IPS-20b (cell line): ENCODE measurements around the gene MTURN.

Experiments used
- H3K27ac ChIP-seq: one replicate; pipeline ENCODE4 v1.5.1; 2013; ENCODE audit warnings: low read length
- H3K27me3 ChIP-seq: 2 replicates; pipeline ENCODE4 v1.6.1; 2013; ENCODE audit warnings: mild to moderate bottlenecking, low read length, inconsistent platforms; ENCODE audit not compliant: insufficient read depth
- H3K36me3 ChIP-seq: 2 replicates; pipeline ENCODE4 v1.6.1; 2013; ENCODE audit warnings: low read depth, mild to moderate bottlenecking, inconsistent platforms, low read length, moderate library complexity; ENCODE audit not compliant: insufficient read depth
- H3K4me1 ChIP-seq: 2 replicates; pipeline ENCODE4 v1.6.1; 2013; ENCODE audit warnings: mild to moderate bottlenecking, control low read depth, inconsistent platforms, low read length, moderate library complexity; ENCODE audit not compliant: insufficient read depth
- H3K4me3 ChIP-seq: 2 replicates; pipeline ENCODE4 v1.5.1; 2013; ENCODE audit warnings: mild to moderate bottlenecking, low read length, inconsistent platforms
- H3K9ac ChIP-seq: 2 replicates; pipeline ENCODE4 v1.6.1; 2013; ENCODE audit warnings: low read depth, mild to moderate bottlenecking, inconsistent platforms, low read length, moderate library complexity
- H3K9me3 ChIP-seq: 2 replicates; pipeline ENCODE4 v1.6.1; 2013; ENCODE audit warnings: mild to moderate bottlenecking, low read depth, low read length, inconsistent platforms; ENCODE audit not compliant: insufficient read depth

The MTURN gene

GRCh38 chr7:30113144-30113543 is 21.6 kb upstream of the MTURN start:
- H3K27ac ChIP-seq: no peak overlapping the region
- peaks cover 6% of the 10 kb centered on the region; the same call in 1 of the 2 replicates for H3K9me3 ChIP-seq
- no peaks in the 10 kb centered on the region for H3K36me3 ChIP-seq

GRCh38 chr7:30114536-30115238 is 20.1 kb upstream of the MTURN start:
- Histone ChIP-seq H3K36me3 (no peaks in the 10 kb centered on the region), H3K27ac (no peak overlapping the region), H3K27me3 (no peaks in the 10 kb centered on the region), H3K9ac (no peak overlapping the region), H3K9me3 (peaks cover 6% of the 10 kb centered on the region; the same call in 1 of the 2 replicates), H3K4me1 (no peaks in the 10 kb centered on the region), H3K4me3 (no peak overlapping the region)

More at GRCh38 chr7:30113144-30113543, 21.6 kb upstream of the MTURN start:
- H3K9ac ChIP-seq: no peak overlapping the region
- H3K4me3 ChIP-seq: no peak overlapping the region
- H3K4me1 ChIP-seq: no peaks in the 10 kb centered on the region
- H3K27me3 ChIP-seq: no peaks in the 10 kb centered on the region

GRCh38 chr7:30115709-30116297 is 19.0 kb upstream of the MTURN start:
- Histone ChIP-seq H3K9ac (no peak overlapping the region), H3K9me3 (peaks cover 6% of the 10 kb centered on the region; the same call in 1 of the 2 replicates), H3K4me1 (no peaks in the 10 kb centered on the region), H3K27me3 (no peaks in the 10 kb centered on the region), H3K4me3 (no peak overlapping the region), H3K36me3 (no peaks in the 10 kb centered on the region), H3K27ac (no peak overlapping the region)

- no peaks in the 10 kb centered on the region for H3K36me3 ChIP-seq
- no peaks in the 10 kb centered on the region for H3K27me3 ChIP-seq
- no peak overlapping the region for H3K27ac ChIP-seq
- no peak overlapping the region for H3K9ac ChIP-seq
- H3K4me1 ChIP-seq: no peaks in the 10 kb centered on the region
- H3K4me3 ChIP-seq: no peak overlapping the region
- H3K9me3 ChIP-seq: peaks cover 6% of the 10 kb centered on the region; the same call in 1 of the 2 replicates
These were observed 18.0 kb upstream of the MTURN start for GRCh38 chr7:30116771-30117170.

- H3K9ac ChIP-seq: no peak overlapping the region
- H3K36me3 ChIP-seq: no peaks in the 10 kb centered on the region
- no peak overlapping the region for H3K4me3 ChIP-seq
- no peak overlapping the region for H3K27ac ChIP-seq
- peaks cover 6% of the 10 kb centered on the region; the same call in 1 of the 2 replicates for H3K9me3 ChIP-seq
- H3K27me3 ChIP-seq: no peaks in the 10 kb centered on the region
- H3K4me1 ChIP-seq: no peaks in the 10 kb centered on the region
These were observed 16.9 kb upstream of the MTURN start for GRCh38 chr7:30117896-30118295.

- Histone ChIP-seq H3K4me3 (no peak overlapping the region), H3K9ac (no peak overlapping the region), H3K9me3 (no peaks in the 10 kb centered on the region; the same call in 1 of the 2 replicates), H3K4me1 (no peaks in the 10 kb centered on the region), H3K27me3 (no peaks in the 10 kb centered on the region), H3K36me3 (no peaks in the 10 kb centered on the region), H3K27ac (no peak overlapping the region)
These were observed 14.8 kb upstream of the MTURN start for GRCh38 chr7:30119890-30120577.

GRCh38 chr7:30133736-30134610 is 813 bp upstream of the MTURN start:
- Histone ChIP-seq H3K36me3 (no peaks in the 10 kb centered on the region), H3K4me1 (peaks cover 5% of the 10 kb centered on the region), H3K4me3 (peak overlapping the region; percentile 86), H3K9me3 (no peaks in the 10 kb centered on the region), H3K9ac (peak overlapping the region; percentile 76), H3K27me3 (peaks cover 36% of the 10 kb centered on the region), H3K27ac (no peak overlapping the region)

GRCh38 chr7:30135301-30136116 is 723 bp downstream of the MTURN start:
- H3K9me3 ChIP-seq: no peaks in the 10 kb centered on the region
- H3K9ac ChIP-seq: peak overlapping the region; percentile 45; the same call in 1 of the 2 replicates
- H3K27me3 ChIP-seq: peaks cover 36% of the 10 kb centered on the region
- H3K27ac ChIP-seq: no peak overlapping the region
- peaks cover 5% of the 10 kb centered on the region for H3K4me1 ChIP-seq
- H3K4me3 ChIP-seq: peak overlapping the region; percentile 91
- H3K36me3 ChIP-seq: no peaks in the 10 kb centered on the region

- no peaks in the 10 kb centered on the region for H3K36me3 ChIP-seq
- peaks cover 36% of the 10 kb centered on the region for H3K27me3 ChIP-seq
- H3K4me1 ChIP-seq: peaks cover 5% of the 10 kb centered on the region
- peak overlapping the region; percentile 45; the same call in 1 of the 2 replicates for H3K9ac ChIP-seq
- peak overlapping the region; percentile 91 for H3K4me3 ChIP-seq
- H3K27ac ChIP-seq: no peak overlapping the region
- no peaks in the 10 kb centered on the region for H3K9me3 ChIP-seq
These were observed 1.4 kb downstream of the MTURN start for GRCh38 chr7:30136117-30136731.

GRCh38 chr7:30136743-30137485 is 2.1 kb downstream of the MTURN start:
- H3K4me3 ChIP-seq: peak overlapping the region; percentile 91
- H3K4me1 ChIP-seq: peaks cover 5% of the 10 kb centered on the region
- no peaks in the 10 kb centered on the region for H3K9me3 ChIP-seq
- H3K27ac ChIP-seq: no peak overlapping the region
- H3K36me3 ChIP-seq: no peaks in the 10 kb centered on the region
- peaks cover 36% of the 10 kb centered on the region for H3K27me3 ChIP-seq
- H3K9ac ChIP-seq: no peak overlapping the region
